ENCODE measurements around the gene ALB.

The ALB gene

DNA sequence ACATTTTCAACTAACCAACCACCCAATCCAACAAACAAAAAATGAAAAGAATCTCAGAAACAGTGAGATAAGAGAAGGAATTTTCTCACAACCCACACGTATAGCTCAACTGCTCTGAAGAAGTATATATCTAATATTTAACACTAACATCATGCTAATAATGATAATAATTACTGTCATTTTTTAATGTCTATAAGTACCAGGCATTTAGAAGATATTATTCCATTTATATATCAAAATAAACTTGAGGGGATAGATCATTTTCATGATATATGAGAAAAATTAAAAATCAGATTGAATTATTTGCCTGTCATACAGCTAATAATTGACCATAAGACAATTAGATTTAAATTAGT, 27.7 kb downstream of the ALB start:
- no peak for DNase-seq (ENCODE audit: low spot score)

DNA sequence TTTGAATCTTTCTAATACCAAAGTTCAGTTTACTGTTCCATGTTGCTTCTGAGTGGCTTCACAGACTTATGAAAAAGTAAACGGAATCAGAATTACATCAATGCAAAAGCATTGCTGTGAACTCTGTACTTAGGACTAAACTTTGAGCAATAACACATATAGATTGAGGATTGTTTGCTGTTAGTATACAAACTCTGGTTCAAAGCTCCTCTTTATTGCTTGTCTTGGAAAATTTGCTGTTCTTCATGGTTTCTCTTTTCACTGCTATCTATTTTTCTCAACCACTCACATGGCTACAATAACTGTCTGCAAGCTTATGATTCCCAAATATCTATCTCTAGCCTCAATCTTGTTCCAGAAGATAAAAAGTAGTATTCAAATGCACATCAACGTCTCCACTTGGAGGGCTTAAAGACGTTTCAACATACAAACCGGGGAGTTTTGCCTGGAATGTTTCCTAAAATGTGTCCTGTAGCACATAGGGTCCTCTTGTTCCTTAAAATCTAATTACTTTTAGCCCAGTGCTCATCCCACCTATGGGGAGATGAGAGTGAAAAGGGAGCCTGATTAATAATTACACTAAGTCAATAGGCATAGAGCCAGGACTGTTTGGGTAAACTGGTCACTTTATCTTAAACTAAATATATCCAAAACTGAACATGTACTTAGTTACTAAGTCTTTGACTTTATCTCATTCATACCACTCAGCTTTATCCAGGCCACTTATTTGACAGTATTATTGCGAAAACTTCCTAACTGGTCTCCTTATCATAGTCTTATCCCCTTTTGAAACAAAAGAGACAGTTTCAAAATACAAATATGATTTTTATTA, 28.3 kb downstream of the ALB start:
- no peak for DNase-seq (ENCODE audit: low spot score)

DNA sequence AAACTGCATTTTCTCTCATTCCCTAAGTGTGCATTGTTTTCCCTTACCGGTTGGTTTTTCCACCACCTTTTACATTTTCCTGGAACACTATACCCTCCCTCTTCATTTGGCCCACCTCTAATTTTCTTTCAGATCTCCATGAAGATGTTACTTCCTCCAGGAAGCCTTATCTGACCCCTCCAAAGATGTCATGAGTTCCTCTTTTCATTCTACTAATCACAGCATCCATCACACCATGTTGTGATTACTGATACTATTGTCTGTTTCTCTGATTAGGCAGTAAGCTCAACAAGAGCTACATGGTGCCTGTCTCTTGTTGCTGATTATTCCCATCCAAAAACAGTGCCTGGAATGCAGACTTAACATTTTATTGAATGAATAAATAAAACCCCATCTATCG, 29.1 kb downstream of the ALB start:
- DNase-seq (ENCODE audit: low spot score): no peak

DNA sequence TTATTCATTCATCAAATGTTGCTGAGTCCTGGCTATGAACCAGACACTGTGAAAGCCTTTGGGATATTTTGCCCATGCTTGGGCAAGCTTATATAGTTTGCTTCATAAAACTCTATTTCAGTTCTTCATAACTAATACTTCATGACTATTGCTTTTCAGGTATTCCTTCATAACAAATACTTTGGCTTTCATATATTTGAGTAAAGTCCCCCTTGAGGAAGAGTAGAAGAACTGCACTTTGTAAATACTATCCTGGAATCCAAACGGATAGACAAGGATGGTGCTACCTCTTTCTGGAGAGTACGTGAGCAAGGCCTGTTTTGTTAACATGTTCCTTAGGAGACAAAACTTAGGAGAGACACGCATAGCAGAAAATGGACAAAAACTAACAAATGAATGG, 30.2 kb downstream of the ALB start:
- peak; percentile 38 for DNase-seq (ENCODE audit: low spot score)

DNA sequence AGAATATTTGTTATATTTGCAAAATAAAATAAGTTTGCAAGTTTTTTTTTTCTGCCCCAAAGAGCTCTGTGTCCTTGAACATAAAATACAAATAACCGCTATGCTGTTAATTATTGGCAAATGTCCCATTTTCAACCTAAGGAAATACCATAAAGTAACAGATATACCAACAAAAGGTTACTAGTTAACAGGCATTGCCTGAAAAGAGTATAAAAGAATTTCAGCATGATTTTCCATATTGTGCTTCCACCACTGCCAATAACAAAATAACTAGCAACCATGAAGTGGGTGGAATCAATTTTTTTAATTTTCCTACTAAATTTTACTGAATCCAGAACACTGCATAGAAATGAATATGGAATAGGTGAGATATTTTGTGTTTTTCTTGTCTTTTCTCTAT, 31.9 kb downstream of the ALB start, which contains the start of gene AFP:
TSS of gene AFP (plus strand) at position 238 of the 400 bp plus-strand sequence. CDS start at position 280, 42 bp downstream.
- DNase-seq (ENCODE audit: low spot score): no peak

DNA sequence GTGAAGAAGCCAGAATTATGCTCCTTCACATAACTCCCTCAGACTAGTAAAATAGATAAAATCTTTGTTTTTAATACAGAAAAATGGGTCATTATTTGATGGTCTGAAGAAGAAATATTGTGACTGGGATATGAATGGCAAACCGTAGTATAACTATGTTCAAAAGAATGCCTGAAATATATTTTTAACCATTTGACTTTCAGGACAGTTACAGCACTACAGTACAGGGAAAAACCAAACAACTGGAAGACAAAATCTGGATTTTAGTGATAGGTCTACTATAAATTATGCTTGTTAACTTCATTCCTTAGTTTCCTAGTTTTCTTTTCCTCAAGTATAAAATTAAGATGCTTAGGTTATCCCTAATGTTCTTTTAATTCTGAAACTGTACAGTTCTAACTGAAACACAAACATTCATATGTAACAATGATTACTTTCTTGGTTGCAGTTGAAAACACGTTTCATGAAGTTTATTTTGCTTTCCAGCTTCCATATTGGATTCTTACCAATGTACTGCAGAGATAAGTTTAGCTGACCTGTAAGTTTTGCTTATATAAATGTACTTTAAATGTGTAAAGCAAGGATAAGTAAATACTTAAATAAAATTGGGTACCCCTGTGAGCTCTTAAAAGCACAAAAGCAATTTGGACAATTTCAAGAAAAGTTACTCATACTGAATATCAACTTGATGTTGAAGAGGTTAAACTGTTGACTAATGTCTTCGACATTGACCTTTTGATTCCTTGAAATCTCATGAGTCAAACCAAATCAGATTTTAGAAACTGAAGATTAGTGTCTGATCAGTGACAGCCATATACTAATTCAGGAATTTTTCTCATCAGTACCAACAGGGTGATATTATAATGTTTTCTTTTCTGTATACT, 32.8 kb downstream of the ALB start:
- DNase-seq (ENCODE audit: low spot score): no peak

DNA sequence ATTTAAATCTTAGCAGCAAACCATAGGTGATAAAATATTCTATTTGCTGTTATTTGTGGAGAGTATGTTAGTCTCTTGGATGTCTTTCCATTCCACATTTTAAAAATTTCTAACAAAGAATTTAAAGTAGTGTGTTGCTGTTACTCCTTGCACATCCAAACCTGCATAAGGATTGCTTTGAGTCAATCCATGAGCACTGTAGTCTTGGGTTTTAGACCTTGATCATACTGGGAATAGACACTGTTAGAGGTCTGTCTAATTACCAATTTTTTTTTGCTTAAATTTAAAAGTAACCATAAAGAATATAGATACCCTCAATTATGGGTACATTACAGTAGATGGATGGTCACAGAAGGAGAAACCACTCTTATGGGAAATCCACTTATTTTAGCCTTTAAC, 33.5 kb downstream of the ALB start:
- no peak for DNase-seq (ENCODE audit: low spot score)

DNA sequence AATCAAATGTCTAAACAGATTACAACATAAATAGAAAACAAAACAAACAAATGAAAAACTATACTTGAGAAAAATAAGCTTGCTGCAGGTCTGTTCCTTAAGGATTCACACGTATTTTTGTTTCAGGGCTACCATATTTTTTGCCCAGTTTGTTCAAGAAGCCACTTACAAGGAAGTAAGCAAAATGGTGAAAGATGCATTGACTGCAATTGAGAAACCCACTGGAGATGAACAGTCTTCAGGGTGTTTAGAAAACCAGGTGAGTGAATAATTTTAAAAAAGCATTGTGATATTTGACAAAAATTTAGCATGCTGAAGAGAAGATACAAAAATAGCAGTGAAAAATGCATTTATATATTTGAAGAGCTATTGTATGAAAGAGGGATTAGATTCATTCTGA, 34.0 kb downstream of the ALB start:
- no peak for DNase-seq (ENCODE audit: low spot score)

DNA sequence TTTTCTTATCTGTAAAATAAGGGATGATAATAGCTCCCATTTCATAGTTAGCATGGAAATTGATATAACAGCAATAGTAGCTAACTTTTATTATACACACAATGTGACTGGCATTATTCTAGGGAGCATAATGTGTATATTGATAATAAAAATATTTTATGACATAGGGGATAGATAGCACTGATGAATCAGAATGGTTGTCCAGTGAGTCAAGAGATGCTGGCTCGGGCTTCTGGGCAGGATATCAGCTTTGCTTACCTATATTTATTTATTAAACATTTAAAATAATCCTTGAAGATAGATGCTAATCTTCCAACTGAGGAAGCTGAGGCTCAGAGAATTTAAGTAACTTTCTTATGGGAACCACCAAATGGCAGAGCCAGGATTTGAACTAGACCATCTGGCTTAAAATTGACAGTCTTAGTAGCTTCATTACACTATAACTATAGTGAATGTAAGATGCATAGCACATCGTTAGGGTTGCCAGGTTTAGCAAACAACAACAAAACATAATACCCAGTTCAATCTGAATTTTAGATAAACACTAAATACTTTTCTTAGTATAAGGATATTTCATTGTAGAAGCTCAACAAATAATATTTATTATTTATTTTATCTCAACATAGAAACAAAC, 34.6 kb downstream of the ALB start:
- no peak for DNase-seq (ENCODE audit: low spot score)

DNA sequence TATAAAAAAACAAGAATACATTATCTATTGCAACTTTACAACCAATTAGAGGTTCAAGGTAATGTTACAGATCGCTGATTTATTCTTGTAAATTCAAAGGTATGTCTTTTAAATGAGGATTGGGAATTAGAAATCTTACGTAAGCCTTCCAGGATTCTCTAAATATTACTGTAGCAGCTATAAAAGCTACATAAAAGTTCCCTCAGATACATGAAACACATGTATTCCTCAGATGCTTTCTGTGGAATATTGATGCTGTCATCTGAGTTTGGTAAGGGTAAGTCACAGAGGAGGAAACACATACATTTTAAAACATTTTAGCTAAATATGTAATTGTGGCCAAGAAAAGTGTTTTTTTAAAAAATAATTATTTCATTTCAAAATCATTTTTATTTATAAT, 35.4 kb downstream of the ALB start:
- DNase-seq (ENCODE audit: low spot score): no peak

DNA sequence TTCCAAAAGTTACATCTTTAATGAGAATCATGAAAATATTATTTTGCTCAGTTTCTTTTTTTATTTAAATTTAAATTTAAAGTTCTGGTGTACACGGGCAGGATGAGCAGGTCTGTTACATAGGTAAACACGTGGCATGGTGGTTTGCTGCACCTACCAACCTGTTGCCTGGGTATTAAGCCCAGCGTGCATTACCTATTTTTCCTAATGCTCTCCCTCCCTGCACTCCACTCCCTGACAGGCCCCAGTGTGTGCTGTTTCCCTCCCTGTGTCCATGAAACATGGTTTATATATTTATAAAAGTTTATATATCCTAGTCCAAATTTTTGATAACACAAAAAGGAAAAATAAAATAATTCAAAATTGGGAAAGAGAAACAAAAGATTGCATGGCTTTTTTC, 35.9 kb downstream of the ALB start:
- DNase-seq (ENCODE audit: low spot score): no peak

DNA sequence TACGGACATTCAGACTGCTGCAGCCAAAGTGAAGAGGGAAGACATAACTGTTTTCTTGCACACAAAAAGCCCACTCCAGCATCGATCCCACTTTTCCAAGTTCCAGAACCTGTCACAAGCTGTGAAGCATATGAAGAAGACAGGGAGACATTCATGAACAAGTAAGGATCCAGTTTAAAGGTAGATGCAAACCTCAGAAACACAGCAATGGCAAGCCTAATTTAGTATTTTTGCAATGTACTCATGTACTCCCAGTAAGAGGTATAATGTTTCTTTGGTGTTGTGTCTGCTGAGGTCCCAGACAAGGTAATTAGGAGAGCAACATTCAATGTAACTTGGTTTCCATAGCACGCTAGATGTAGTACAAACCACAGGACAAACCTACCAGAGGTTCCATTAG, 36.6 kb downstream of the ALB start:
- no peak for DNase-seq (ENCODE audit: low spot score)

DNA sequence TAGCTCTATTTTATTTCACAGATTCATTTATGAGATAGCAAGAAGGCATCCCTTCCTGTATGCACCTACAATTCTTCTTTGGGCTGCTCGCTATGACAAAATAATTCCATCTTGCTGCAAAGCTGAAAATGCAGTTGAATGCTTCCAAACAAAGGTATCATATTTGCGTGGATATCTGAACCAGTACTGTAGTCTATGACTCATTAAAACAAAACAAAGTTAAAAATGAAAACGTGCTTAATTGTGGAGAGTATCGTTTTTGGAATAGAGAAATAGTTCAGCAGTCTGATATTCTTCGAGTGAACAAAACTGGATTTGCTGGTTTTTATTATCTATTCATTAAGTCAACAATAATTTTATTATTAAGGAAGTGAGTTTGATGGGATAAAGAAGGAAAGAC, 38.2 kb downstream of the ALB start:
- no peak for DNase-seq (ENCODE audit: low spot score)

DNA sequence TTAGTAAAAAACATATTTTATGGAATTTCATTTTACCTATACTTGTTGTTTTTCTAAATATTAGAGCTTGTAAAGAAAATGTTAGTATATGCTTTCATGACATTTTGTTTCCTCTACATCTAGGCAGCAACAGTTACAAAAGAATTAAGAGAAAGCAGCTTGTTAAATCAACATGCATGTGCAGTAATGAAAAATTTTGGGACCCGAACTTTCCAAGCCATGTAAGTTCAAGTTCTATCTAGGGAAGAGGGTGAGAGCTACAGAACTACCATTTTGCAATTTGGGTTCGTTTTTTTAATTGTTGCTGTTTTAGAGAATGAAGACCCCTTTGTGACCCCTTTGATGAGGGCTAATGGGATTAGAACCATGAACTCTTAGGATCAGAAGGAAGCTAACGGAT, 39.1 kb downstream of the ALB start:
- DNase-seq (ENCODE audit: low spot score): no peak

DNA sequence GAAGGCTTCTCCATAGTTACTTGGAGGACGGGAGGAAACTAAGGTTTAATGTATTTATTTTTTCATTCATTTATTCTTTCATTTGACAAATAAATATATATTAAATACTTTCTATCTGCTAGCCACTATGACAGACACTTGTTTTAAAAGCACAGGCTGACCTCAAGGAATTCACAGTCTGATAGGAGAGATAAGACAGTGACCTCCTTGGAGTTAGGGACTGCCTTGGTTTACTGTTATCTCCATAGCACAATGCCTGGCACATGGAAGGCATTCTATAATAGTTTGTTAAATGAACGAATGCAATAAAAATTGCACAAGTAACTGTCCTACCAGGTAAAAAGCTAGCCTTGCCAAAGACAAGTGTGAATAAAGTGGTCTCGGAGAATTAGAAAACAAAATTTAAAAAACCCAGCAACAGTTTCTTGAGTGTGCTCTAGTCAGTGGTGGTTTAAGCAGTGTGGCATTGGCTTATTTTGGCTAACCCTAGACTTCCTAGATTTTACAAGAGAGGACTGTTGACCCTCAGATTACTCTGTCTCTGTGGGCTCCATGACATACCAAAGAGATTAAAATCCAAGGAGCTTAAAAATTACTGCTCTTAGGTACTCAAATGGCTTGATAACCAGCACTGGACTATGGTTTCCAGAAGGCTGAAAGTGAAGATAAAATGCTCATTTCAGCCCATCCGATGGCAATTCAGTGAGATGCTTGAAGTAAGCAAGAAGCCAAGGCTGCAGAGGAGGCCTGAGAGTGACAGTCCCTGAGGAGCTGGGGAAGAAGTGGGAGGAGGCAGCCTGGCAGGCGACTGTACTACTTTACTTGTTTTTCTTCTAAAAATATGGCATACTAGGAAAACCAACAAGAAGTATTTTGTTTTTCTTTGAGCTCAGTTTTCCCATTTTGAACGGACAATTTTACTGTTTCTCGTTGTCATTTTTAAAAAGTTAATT, 41.6 kb downstream of the ALB start:
- no peak for DNase-seq (ENCODE audit: low spot score)

DNA sequence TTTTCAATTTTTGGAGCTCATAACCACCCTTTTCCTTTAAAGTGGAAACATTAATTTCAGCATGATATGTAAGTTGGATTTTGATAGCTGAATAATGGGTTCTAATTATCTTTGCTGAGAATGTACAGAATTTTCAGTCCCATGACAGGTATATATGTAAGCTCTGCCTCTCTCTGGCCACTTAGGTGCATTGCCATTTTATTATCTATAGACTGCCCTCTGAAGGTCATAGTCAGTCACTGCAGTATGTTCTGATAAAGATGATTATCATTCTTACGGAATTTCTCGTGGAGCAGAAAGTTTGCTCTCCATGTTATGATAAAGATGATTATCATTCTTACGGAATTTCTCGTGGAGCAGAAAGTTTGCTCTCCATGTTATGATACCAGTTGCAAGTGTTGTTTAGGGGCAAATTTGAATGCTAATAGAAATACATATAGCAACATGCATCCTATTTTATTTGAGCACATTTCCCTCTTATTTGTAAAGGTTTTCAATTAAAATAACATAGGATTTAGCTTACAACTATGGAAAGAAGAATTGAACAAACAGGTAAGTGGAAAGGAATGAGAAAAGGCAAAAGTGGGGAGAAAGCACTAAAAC, 42.4 kb downstream of the ALB start:
- DNase-seq (ENCODE audit: low spot score): peak; percentile 75

DNA sequence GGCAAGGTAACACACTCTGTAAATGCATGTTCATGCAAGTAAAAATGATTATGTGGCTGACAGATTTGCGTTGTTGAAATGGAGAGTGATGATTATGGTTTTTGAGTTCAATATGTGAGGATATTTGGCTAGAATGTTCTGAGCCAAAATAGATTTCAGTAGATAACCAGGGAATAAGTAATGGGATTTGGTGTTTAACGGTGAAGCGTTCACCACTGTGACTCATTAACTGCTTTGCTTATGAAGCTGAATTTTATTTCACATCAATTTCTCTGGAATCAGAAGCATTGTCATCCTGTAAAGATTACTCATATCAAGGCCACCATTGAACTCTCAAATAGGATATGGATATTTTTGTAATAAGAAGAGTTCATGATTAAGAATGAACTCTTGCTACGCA, 43.6 kb downstream of the ALB start:
- no peak for DNase-seq (ENCODE audit: low spot score)

DNA sequence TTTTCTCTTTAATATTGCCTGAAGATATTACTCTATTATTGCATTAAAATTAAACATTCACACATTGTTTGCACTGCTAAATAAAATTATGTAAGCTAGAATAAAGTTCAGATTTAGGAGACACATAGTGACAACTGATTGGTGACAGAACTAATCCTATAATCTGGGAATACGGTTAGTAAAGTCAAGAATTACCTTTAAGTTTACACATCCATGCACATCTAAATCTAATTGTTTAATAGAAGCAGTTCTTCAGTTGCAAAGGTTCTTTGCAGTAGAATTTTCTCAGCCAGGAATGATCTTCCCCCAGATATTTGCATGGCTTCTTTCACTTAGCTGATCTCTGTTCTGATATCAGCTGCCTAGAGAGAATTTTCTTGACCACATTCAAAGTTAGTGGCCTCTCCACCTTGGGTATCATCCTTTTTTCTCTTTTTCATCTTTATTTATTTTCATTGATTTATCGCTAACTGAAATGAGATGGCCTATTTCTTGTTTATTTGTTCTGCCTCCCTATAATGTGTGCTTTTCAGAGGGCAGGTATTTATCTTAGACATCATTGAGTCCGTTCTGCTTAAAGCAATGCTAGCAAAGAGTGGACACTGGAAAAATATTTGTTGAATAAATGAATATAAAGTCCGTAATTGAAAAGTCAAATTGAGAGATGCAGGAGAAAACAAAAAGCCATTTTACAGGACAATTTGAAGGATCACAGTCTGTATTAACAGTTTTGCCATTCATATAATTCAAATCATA, 44.5 kb downstream of the ALB start:
- DNase-seq (ENCODE audit: low spot score): no peak

DNA sequence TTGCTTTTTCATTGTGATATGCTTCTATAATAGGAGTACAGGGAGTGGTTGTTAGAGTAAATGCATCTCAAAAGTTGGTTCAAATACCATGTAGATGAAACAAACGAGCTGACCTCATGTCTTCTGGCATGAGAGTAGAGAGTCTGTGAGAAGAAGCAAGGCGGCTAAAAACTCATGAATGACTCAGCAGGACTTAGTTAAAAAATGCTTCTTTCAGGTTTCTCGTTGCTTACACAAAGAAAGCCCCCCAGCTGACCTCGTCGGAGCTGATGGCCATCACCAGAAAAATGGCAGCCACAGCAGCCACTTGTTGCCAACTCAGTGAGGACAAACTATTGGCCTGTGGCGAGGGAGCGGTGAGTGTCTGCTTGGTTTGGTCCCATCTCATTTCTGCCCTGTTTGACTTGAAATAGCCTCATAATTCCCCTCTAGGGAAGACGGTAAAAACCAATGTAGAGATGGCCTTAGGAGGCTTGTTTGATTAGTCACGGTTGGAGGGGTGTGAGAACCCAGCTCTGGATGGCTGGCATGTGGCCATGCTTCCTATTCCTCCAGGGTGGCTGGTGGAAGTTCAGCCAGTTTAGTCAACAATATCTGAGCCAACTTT, 46.4 kb downstream of the ALB start:
- no peak for DNase-seq (ENCODE audit: low spot score)

DNA sequence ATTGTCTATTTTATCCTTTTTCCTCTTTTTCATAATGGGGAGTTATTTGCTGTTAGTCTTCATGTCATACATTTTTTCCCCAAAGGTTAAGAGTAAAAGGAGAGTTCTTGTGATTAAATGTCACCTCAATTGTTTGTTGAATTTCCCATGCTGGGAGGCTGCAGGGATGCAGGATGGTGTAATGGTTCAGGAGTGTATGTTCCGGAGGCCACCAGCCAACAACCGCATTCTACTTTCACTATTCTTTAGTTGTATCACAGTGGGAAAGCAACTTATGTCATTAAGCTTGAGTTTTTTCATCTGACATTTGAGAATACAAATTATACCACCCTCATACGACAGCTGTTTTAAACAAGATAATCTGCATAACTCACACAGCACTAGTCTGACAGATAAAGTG, 47.3 kb downstream of the ALB start:
- DNase-seq (ENCODE audit: low spot score): no peak
